ENCODE results near the gene TMEM132E. TPM values are rescaled to one million over a fixed set of nuclear protein-coding genes. Genes with fewer than 3 reads are reported as not detected.

The TMEM132E gene
- total and polyA plus RNA-seq, 2 of the 8 experiments (the other 6 are each of a cell fraction or from before 2014, with no cell fraction given) = 0.45 to 0.60 TPM

GRCh38 chr17:34667656-34668055, 88.3 kb downstream of the TMEM132E start (continued):
- TF ChIP-seq, protein P1, sequence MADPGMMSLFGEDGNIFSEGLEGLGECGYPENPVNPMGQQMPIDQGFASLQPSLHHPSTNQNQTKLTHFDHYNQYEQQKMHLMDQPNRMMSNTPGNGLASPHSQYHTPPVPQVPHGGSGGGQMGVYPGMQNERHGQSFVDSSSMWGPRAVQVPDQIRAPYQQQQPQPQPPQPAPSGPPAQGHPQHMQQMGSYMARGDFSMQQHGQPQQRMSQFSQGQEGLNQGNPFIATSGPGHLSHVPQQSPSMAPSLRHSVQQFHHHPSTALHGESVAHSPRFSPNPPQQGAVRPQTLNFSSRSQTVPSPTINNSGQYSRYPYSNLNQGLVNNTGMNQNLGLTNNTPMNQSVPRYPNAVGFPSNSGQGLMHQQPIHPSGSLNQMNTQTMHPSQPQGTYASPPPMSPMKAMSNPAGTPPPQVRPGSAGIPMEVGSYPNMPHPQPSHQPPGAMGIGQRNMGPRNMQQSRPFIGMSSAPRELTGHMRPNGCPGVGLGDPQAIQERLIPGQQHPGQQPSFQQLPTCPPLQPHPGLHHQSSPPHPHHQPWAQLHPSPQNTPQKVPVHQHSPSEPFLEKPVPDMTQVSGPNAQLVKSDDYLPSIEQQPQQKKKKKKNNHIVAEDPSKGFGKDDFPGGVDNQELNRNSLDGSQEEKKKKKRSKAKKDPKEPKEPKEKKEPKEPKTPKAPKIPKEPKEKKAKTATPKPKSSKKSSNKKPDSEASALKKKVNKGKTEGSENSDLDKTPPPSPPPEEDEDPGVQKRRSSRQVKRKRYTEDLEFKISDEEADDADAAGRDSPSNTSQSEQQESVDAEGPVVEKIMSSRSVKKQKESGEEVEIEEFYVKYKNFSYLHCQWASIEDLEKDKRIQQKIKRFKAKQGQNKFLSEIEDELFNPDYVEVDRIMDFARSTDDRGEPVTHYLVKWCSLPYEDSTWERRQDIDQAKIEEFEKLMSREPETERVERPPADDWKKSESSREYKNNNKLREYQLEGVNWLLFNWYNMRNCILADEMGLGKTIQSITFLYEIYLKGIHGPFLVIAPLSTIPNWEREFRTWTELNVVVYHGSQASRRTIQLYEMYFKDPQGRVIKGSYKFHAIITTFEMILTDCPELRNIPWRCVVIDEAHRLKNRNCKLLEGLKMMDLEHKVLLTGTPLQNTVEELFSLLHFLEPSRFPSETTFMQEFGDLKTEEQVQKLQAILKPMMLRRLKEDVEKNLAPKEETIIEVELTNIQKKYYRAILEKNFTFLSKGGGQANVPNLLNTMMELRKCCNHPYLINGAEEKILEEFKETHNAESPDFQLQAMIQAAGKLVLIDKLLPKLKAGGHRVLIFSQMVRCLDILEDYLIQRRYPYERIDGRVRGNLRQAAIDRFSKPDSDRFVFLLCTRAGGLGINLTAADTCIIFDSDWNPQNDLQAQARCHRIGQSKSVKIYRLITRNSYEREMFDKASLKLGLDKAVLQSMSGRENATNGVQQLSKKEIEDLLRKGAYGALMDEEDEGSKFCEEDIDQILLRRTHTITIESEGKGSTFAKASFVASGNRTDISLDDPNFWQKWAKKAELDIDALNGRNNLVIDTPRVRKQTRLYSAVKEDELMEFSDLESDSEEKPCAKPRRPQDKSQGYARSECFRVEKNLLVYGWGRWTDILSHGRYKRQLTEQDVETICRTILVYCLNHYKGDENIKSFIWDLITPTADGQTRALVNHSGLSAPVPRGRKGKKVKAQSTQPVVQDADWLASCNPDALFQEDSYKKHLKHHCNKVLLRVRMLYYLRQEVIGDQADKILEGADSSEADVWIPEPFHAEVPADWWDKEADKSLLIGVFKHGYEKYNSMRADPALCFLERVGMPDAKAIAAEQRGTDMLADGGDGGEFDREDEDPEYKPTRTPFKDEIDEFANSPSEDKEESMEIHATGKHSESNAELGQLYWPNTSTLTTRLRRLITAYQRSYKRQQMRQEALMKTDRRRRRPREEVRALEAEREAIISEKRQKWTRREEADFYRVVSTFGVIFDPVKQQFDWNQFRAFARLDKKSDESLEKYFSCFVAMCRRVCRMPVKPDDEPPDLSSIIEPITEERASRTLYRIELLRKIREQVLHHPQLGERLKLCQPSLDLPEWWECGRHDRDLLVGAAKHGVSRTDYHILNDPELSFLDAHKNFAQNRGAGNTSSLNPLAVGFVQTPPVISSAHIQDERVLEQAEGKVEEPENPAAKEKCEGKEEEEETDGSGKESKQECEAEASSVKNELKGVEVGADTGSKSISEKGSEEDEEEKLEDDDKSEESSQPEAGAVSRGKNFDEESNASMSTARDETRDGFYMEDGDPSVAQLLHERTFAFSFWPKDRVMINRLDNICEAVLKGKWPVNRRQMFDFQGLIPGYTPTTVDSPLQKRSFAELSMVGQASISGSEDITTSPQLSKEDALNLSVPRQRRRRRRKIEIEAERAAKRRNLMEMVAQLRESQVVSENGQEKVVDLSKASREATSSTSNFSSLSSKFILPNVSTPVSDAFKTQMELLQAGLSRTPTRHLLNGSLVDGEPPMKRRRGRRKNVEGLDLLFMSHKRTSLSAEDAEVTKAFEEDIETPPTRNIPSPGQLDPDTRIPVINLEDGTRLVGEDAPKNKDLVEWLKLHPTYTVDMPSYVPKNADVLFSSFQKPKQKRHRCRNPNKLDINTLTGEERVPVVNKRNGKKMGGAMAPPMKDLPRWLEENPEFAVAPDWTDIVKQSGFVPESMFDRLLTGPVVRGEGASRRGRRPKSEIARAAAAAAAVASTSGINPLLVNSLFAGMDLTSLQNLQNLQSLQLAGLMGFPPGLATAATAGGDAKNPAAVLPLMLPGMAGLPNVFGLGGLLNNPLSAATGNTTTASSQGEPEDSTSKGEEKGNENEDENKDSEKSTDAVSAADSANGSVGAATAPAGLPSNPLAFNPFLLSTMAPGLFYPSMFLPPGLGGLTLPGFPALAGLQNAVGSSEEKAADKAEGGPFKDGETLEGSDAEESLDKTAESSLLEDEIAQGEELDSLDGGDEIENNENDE (IDR thresholded peaks at IDR 0.05; ENCODE audit: insufficient replicate concordance, low read length) = no peak
- TF ChIP-seq KDM4A (IDR thresholded peaks at IDR 0.05; ENCODE audit: low read depth, low read length, severe bottlenecking) = no peak
- TF ChIP-seq CTCF (IDR thresholded peaks at IDR 0.05; ENCODE audit: control extremely low read depth in 1 of 3, insufficient read depth in 1 of 3, low read depth in 1 of 3, low read length in 3 of 3) = no peak
- TF ChIP-seq ASH2L (IDR thresholded peaks at IDR 0.05; ENCODE audit: low read length) = no peak
- TF ChIP-seq EGR1 (IDR thresholded peaks at IDR 0.05; ENCODE audit: borderline replicate concordance, low read depth, low read length) = no peak
- TF ChIP-seq CBX5 (IDR thresholded peaks at IDR 0.05; ENCODE audit: low read depth, low read length) = no peak
- no peak for TF ChIP-seq TEAD4 (IDR thresholded peaks at IDR 0.05; ENCODE audit: low read depth, low read length)
- no peak for TF ChIP-seq CBX8 (IDR thresholded peaks at IDR 0.05; ENCODE audit: borderline replicate concordance, low read depth, low read length)
- TF ChIP-seq RNF2 (IDR thresholded peaks at IDR 0.05; ENCODE audit: borderline replicate concordance, low read depth, low read length, missing control alignments, poor library complexity, severe bottlenecking) = no peak

Measured in H1 (cell line).